GM23248 (cell line): ENCODE data around the gene THSD7A. TPM values are rescaled to one million over a fixed set of nuclear protein-coding genes. Genes with fewer than 3 reads are reported as not detected.

Experiments
- DNase-seq: peaks from one replicate; pipeline ENCODE4 v3.0.0-alpha.2; 2015
- H2AFZ ChIP-seq: fragments of 200-600 bp; sonication (generic); 2 replicates; pipeline ENCODE4 v1.6.1; 2016; ENCODE audit warnings: antibody characterized with exemption
- H3F3A ChIP-seq: fragments of 200-600 bp; sonication (generic); 2 replicates; pipeline ENCODE4 v1.6.1; 2016; ENCODE audit warnings: mild to moderate bottlenecking, antibody characterized with exemption, mixed run types; ENCODE audit not compliant: insufficient read depth
- H3K27ac ChIP-seq: fragments of 200-600 bp; sonication (generic); 2 replicates; pipeline ENCODE4 v1.5.1; 2016; ENCODE audit warnings: mild to moderate bottlenecking
- H3K27me3 ChIP-seq: fragments of 200-600 bp; sonication (generic); replicated peaks from 2 replicates; pipeline ENCODE4 v1.6.1; 2016; ENCODE audit warnings: mild to moderate bottlenecking; ENCODE audit not compliant: insufficient read depth
- H3K36me3 ChIP-seq: fragments of 200-600 bp; sonication (generic); 2 replicates; pipeline ENCODE4 v1.6.1; 2016; ENCODE audit warnings: low read depth, mild to moderate bottlenecking
- H3K4me1 ChIP-seq: fragments of 200-600 bp; sonication (generic); 2 replicates; pipeline ENCODE4 v1.6.1; 2016; ENCODE audit warnings: mild to moderate bottlenecking; ENCODE audit not compliant: insufficient read depth
- H3K4me2 ChIP-seq: fragments of 200-600 bp; sonication (generic); one replicate; pipeline ENCODE4 v1.6.1; 2016; ENCODE audit warnings: mild to moderate bottlenecking; ENCODE audit not compliant: unreplicated experiment
- H3K4me3 ChIP-seq: fragments of 200-600 bp; sonication (generic); 2 replicates; pipeline ENCODE4 v1.5.1; 2016; ENCODE audit warnings: mild to moderate bottlenecking
- H3K79me2 ChIP-seq: fragments of 200-600 bp; sonication (generic); 2 replicates; pipeline ENCODE4 v1.6.1; 2016; ENCODE audit warnings: mild to moderate bottlenecking; ENCODE audit not compliant: insufficient read depth
- H3K9ac ChIP-seq: fragments of 200-600 bp; sonication (generic); 2 replicates; pipeline ENCODE4 v1.6.1; 2016; ENCODE audit warnings: mild to moderate bottlenecking
- H3K9me2 ChIP-seq: fragments of 200-600 bp; sonication (generic); 2 replicates; pipeline ENCODE4 v1.6.1; 2016; ENCODE audit warnings: mixed run types, mild to moderate bottlenecking, moderate library complexity; ENCODE audit not compliant: insufficient read depth
- H3K9me3 ChIP-seq: fragments of 200-600 bp; sonication (generic); one replicate; pipeline ENCODE4 v1.6.1; 2017; ENCODE audit warnings: low read depth
- H4K20me1 ChIP-seq: fragments of 200-600 bp; sonication (generic); 2 replicates; pipeline ENCODE4 v1.6.0; 2016; ENCODE audit not compliant: insufficient read depth
- EZH2 ChIP-seq: fragments of 200-600 bp; sonication (generic); IDR thresholded peaks from 2 replicates; pipeline ENCODE4 v1.6.1; 2018; ENCODE audit warnings: antibody characterized with exemption, mild to moderate bottlenecking; ENCODE audit not compliant: insufficient read depth, poor library complexity, severe bottlenecking
- EZH2phosphoT487 ChIP-seq: fragments of 200-600 bp; sonication (generic); IDR thresholded peaks from 2 replicates; pipeline ENCODE4 v1.6.1; 2018; ENCODE audit warnings: antibody characterized with exemption, moderate library complexity, mild to moderate bottlenecking, low read depth; ENCODE audit not compliant: insufficient read depth
- WGBS, 2 experiments: methylation state at CpG; one replicate each; pipeline ENCODE4 v1.1.6; 2015 to 2017; ENCODE audit warnings: low lambda C conversion rate in 2 of 2, low coverage in 1 of 2; ENCODE audit errors: missing lambda C conversion rate in 2 of 2; 5-methylcytosine and 5-hydroxymethylcytosine counted together
- in situ Hi-C: fragments of 300-500 bp; cut with MboI; formaldehyde crosslinking; loops from 2 replicates; pipeline ENCODE4 v1.15.0; 2020
- polyA plus RNA-seq: library from polyadenylated mRNA; unstranded; fragments of >200 nt; fragmentation: Nextera tagmentation; extraction: Ambion mirVana; gene quantifications from 2 replicates; pipeline ENCODE4 v1.2.1, GENCODE V29; 2016
- total RNA-seq: library from RNA; depleted of rRNA; stranded (reverse); fragments of >200 nt; shearing (Covaris generic); gene quantifications from 2 replicates; pipeline ENCODE4 v1.2.3, GENCODE V29; 2014

Gene THSD7A
- total and polyA plus RNA-seq, 2 experiments from 2014 or later: not detected

GRCh38 chr7:11811709-11812108 is 20.3 kb downstream of the THSD7A start:
- Histone ChIP-seq H3K79me2 (no peaks in the 10 kb centered on the region), H3K4me1 (no peaks in the 10 kb centered on the region), H3K9me2 (no peaks in the 10 kb centered on the region), H2AFZ (no peak overlapping the region), H3K4me2 (no peak overlapping the region), H3K9me3 (no peaks in the 10 kb centered on the region), H3K36me3 (no peaks in the 10 kb centered on the region), H3K4me3 (no peak overlapping the region), H4K20me1 (no peaks in the 10 kb centered on the region), H3K9ac (no peak overlapping the region), H3K27me3 (peaks cover 13% of the 10 kb centered on the region), H3F3A (no peaks in the 10 kb centered on the region), H3K27ac (no peak overlapping the region)
- in situ Hi-C loops: no loop called here
- TF ChIP-seq EZH2 (no peak), EZH2phosphoT487 (no peak)
- no peak for DNase-seq

- peaks cover 13% of the 10 kb centered on the region for H3K27me3 ChIP-seq
- H3K36me3 ChIP-seq: no peaks in the 10 kb centered on the region
- 72 to 73% methylated on average over 4 of the region's 4 CpGs for WGBS, 2 experiments
- H3K79me2 ChIP-seq: no peaks in the 10 kb centered on the region
- H3K9me3 ChIP-seq: no peaks in the 10 kb centered on the region
- H3F3A ChIP-seq: no peaks in the 10 kb centered on the region
- no peaks in the 10 kb centered on the region for H4K20me1 ChIP-seq
- no peak overlapping the region for H3K27ac ChIP-seq
- H3K9me2 ChIP-seq: no peaks in the 10 kb centered on the region
- DNase-seq: no peak
- H3K4me1 ChIP-seq: no peaks in the 10 kb centered on the region
- no peak overlapping the region for H3K4me2 ChIP-seq
- in situ Hi-C loops: no loop called here
- H3K4me3 ChIP-seq: no peak overlapping the region
- H3K9ac ChIP-seq: no peak overlapping the region
- TF ChIP-seq EZH2phosphoT487 (no peak), EZH2 (no peak)
- no peak overlapping the region for H2AFZ ChIP-seq
These were observed 21.9 kb downstream of the THSD7A start for GRCh38 chr7:11810043-11810625.

- H3K27me3 ChIP-seq: no peaks in the 10 kb centered on the region; the same call in 1 of the 2 replicates
- in situ Hi-C loops: no loop called here
- no peak for TF ChIP-seq EZH2
- TF ChIP-seq EZH2phosphoT487: no peak
- 36 to 44% methylated on average over 2 of the region's 2 CpGs for WGBS, 2 experiments
- H3K4me3 ChIP-seq: no peak overlapping the region
- no peaks in the 10 kb centered on the region for H3K9me2 ChIP-seq
- H3F3A ChIP-seq: no peaks in the 10 kb centered on the region
- H3K79me2 ChIP-seq: no peaks in the 10 kb centered on the region
- H3K4me2 ChIP-seq: no peak overlapping the region
- no peak overlapping the region for H2AFZ ChIP-seq
- no peaks in the 10 kb centered on the region for H3K4me1 ChIP-seq
- no peak overlapping the region for H3K9ac ChIP-seq
- no peaks in the 10 kb centered on the region for H3K36me3 ChIP-seq
- no peaks in the 10 kb centered on the region for H4K20me1 ChIP-seq
- H3K27ac ChIP-seq: no peak overlapping the region
- H3K9me3 ChIP-seq: no peaks in the 10 kb centered on the region
- DNase-seq: no peak
These were observed 25.0 kb downstream of the THSD7A start for GRCh38 chr7:11807000-11807399.

DNA sequence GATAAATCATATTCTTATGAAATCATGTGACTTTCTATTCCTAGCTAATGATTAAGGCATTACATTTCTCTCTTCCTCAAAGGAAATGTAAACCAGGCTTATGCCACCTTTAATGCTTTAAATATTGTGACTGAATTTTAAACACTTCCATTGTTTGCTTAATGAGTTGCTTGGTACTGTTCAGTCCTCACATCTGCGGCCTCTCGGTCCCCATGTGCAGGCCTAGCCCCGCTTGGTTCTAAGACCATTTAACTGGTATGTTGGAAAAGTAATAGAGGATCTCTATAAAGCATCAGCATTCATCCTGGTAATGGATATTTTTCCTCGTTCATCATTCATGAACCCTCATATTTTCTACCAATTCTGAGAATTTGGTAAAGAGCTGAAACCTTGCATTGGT is 27.4 kb downstream of the THSD7A start:
- Histone ChIP-seq H3K9ac (no peak overlapping the region), H3K4me3 (no peak overlapping the region), H4K20me1 (no peaks in the 10 kb centered on the region), H3K27me3 (no peaks in the 10 kb centered on the region), H3K9me3 (no peaks in the 10 kb centered on the region), H3K79me2 (no peaks in the 10 kb centered on the region), H3K4me2 (no peak overlapping the region), H3K27ac (no peak overlapping the region), H3K9me2 (no peaks in the 10 kb centered on the region), H3K4me1 (no peaks in the 10 kb centered on the region), H3K36me3 (no peaks in the 10 kb centered on the region), H3F3A (no peaks in the 10 kb centered on the region), H2AFZ (no peak overlapping the region)
- DNase-seq: no peak
- TF ChIP-seq EZH2phosphoT487 (no peak), EZH2 (no peak)
- 67 to 74% methylated on average over 4 of the region's 4 CpGs for WGBS, 2 experiments
- in situ Hi-C loops: no loop called here

DNA sequence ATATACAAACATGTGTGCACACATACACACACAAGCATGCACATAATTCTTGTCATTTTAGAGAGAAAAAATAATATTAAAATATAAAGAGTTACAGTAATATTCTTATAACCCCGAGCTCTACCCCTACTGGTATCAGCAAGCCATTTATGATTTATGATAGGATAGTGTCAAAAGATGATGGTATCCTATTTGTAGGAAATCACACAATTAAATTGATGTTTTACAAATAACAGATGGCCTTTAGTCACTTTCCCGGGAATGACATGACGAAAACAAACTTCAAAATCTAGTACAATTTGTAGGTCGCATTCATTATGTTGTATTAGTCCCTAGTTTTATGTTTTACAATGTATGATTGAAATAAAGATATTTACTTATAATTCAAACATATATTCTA is 36.8 kb downstream of the THSD7A start:
- Histone ChIP-seq H3K79me2 (no peaks in the 10 kb centered on the region), H3K4me3 (no peak overlapping the region), H2AFZ (no peak overlapping the region), H3K9me3 (no peaks in the 10 kb centered on the region), H3K4me1 (no peaks in the 10 kb centered on the region), H3F3A (no peaks in the 10 kb centered on the region), H3K27me3 (no peaks in the 10 kb centered on the region), H3K9ac (no peak overlapping the region), H3K4me2 (no peak overlapping the region), H3K36me3 (no peaks in the 10 kb centered on the region), H4K20me1 (no peaks in the 10 kb centered on the region), H3K9me2 (no peaks in the 10 kb centered on the region), H3K27ac (no peak overlapping the region)
- in situ Hi-C loops: no loop called here
- WGBS, 2 experiments: 57 to 63% methylated on average over 4 of the region's 4 CpGs
- TF ChIP-seq EZH2 (no peak), EZH2phosphoT487 (no peak)
- DNase-seq: no peak
